Neural cell (in vitro differentiated cells): Measurements from ENCODE around the gene BAG5.
A peak's percentile ranks its signal among the peaks of the same experiment; 100 is the strongest.

ENCODE experiments used
- CTCF ChIP-seq: fragments of 450-650 bp; IDR thresholded peaks from 2 replicates; pipeline ENCODE4 v1.5.1; 2014; ENCODE audit warnings: antibody characterized with exemption, mild to moderate bottlenecking, moderate library complexity; ENCODE audit not compliant: poor library complexity, severe bottlenecking
- EZH2 ChIP-seq: fragments of 200-600, 300-800 bp; shearing (Covaris generic), sonication (generic); IDR thresholded peaks from 2 replicates; pipeline ENCODE4 v1.6.1; 2014; ENCODE audit warnings: antibody characterized with exemption, low read length, borderline replicate concordance, mild to moderate bottlenecking; ENCODE audit not compliant: insufficient read depth, poor library complexity, severe bottlenecking
- MXI1 ChIP-seq: fragments of 450-650 bp; conservative IDR thresholded peaks from 2 replicates; pipeline ENCODE4 v1.6.1; 2014; ENCODE audit warnings: antibody characterized with exemption, mild to moderate bottlenecking; ENCODE audit not compliant: poor library complexity, severe bottlenecking
- POLR2AphosphoS5 ChIP-seq: IDR thresholded peaks from 2 replicates; pipeline ENCODE4 v1.6.1; 2012
- RAD21 ChIP-seq: fragments of 450-650 bp; conservative IDR thresholded peaks from 2 replicates; pipeline ENCODE4 v1.6.1; 2014; ENCODE audit warnings: antibody characterized with exemption, mild to moderate bottlenecking, moderate library complexity
- REST ChIP-seq: IDR thresholded peaks from 2 replicates; pipeline ENCODE4 v1.6.1; 2012; ENCODE audit warnings: borderline replicate concordance
- SMC3 ChIP-seq: fragments of 450-650 bp; conservative IDR thresholded peaks from 2 replicates; pipeline ENCODE4 v1.6.1; 2014; ENCODE audit warnings: antibody characterized with exemption, mild to moderate bottlenecking, moderate library complexity; ENCODE audit not compliant: poor library complexity
- TAF1 ChIP-seq: IDR thresholded peaks from 2 replicates; pipeline ENCODE4 v1.6.1; 2012; ENCODE audit warnings: low read depth

- TF ChIP-seq REST (peak; percentile 52), CTCF (no peak), RAD21 (no peak), SMC3 (no peak), EZH2 (no peak), POLR2AphosphoS5 (peak; percentile 78), TAF1 (peak; percentile 32), MXI1 (peak; percentile 81)
These were observed 40.4 kb downstream of the BAG5 start for GRCh38 chr14:103521951-103522563.
